ENCODE data around the gene ATP9B.

Gene ATP9B

DNA sequence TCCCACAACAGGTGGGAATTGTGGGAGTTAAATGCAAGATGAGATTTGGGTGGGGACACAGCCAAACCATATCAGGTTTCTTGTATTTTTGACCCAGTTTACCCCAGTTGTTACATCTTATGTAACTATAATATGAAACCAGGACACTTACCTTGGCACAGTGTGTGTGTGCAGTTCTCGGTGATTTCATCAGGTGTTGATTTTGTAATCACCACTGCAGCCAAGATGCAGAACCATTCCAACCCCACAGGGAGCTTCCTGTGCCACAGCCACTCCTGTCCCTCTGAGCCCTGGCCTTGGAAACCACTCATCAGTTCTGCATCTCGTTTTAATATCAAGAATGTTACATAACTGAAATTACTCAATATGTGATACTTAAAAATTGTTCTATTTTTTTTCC is 31.8 kb downstream of the ATP9B start:
- no peaks in the 10 kb centered on the region for H3K9me3 ChIP-seq (ENCODE audit: severe bottlenecking)
- DNase-seq (ENCODE audit: low spot score) (no peak), ATAC-seq (ENCODE audit: low read depth) (no peak)
- H3K27me3 ChIP-seq (ENCODE audit: insufficient read depth, poor library complexity, severe bottlenecking), result no peaks in the 10 kb centered on the region
- H3K27ac ChIP-seq (ENCODE audit: poor library complexity, severe bottlenecking), result no peak overlapping the region
- no peaks in the 10 kb centered on the region for H3K4me1 ChIP-seq (ENCODE audit: insufficient read depth, poor library complexity, severe bottlenecking)
- H3K4me3 ChIP-seq (ENCODE audit: severe bottlenecking), result no peak overlapping the region
- TF ChIP-seq, protein P1, sequence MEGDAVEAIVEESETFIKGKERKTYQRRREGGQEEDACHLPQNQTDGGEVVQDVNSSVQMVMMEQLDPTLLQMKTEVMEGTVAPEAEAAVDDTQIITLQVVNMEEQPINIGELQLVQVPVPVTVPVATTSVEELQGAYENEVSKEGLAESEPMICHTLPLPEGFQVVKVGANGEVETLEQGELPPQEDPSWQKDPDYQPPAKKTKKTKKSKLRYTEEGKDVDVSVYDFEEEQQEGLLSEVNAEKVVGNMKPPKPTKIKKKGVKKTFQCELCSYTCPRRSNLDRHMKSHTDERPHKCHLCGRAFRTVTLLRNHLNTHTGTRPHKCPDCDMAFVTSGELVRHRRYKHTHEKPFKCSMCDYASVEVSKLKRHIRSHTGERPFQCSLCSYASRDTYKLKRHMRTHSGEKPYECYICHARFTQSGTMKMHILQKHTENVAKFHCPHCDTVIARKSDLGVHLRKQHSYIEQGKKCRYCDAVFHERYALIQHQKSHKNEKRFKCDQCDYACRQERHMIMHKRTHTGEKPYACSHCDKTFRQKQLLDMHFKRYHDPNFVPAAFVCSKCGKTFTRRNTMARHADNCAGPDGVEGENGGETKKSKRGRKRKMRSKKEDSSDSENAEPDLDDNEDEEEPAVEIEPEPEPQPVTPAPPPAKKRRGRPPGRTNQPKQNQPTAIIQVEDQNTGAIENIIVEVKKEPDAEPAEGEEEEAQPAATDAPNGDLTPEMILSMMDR (IDR thresholded peaks at IDR 0.05; ENCODE audit: poor library complexity, severe bottlenecking), result no peak
- H3K36me3 ChIP-seq (ENCODE audit: low read depth), result 0 out of 2 replicates have a peak, but pooled peaks cover 2% of the 10 kb centered on the region

GRCh38 chr18:79102886-79103285 is 33.7 kb downstream of the ATP9B start:
- Histone ChIP-seq H3K27ac (ENCODE audit: poor library complexity, severe bottlenecking) (no peak overlapping the region), H3K9me3 (ENCODE audit: severe bottlenecking) (no peaks in the 10 kb centered on the region), H3K4me1 (ENCODE audit: insufficient read depth, poor library complexity, severe bottlenecking) (no peaks in the 10 kb centered on the region), H3K36me3 (ENCODE audit: low read depth) (0 out of 2 replicates have a peak, but pooled peaks cover 2% of the 10 kb centered on the region), H3K27me3 (ENCODE audit: insufficient read depth, poor library complexity, severe bottlenecking) (no peaks in the 10 kb centered on the region), H3K4me3 (ENCODE audit: severe bottlenecking) (no peak overlapping the region)
- TF ChIP-seq, protein P1 (IDR thresholded peaks at IDR 0.05; ENCODE audit: poor library complexity, severe bottlenecking), result no peak
- DNase-seq (ENCODE audit: low spot score), result no peak
- no peak for ATAC-seq (ENCODE audit: low read depth)

- H3K4me3 ChIP-seq (ENCODE audit: severe bottlenecking), result no peak overlapping the region
- H3K4me1 ChIP-seq (ENCODE audit: insufficient read depth, poor library complexity, severe bottlenecking), result no peaks in the 10 kb centered on the region
- H3K27ac ChIP-seq (ENCODE audit: poor library complexity, severe bottlenecking), result no peak overlapping the region
- no peak for ATAC-seq (ENCODE audit: low read depth)
- TF ChIP-seq, protein P1 (IDR thresholded peaks at IDR 0.05; ENCODE audit: poor library complexity, severe bottlenecking), result no peak
- H3K36me3 ChIP-seq (ENCODE audit: low read depth), result no peaks in the 10 kb centered on the region
- H3K9me3 ChIP-seq (ENCODE audit: severe bottlenecking), result no peaks in the 10 kb centered on the region
- no peaks in the 10 kb centered on the region for H3K27me3 ChIP-seq (ENCODE audit: insufficient read depth, poor library complexity, severe bottlenecking)
- DNase-seq (ENCODE audit: low spot score), result no peak
Observed at GRCh38 chr18:79104137-79104536, 34.9 kb downstream of the ATP9B start.

DNA sequence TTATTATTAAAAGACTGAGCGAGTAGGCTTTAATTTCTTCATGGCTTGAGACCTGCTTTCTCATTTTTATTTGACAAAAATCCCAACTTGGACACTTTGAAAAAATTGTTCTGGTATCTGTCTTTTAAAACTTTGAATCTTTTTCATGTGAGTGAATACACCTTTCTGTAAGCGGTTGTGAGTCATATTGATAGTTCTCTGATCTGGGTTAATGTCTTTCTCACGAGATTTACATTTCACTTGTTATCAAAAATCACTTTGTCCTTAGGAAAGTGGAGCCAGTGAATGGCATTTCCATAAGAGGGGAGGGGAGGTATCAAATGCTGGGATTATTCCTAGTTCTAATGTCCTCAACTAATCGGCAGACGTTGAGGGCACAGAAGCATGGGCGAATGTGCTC is 36.3 kb downstream of the ATP9B start:
- no peak for DNase-seq (ENCODE audit: low spot score)
- no peaks in the 10 kb centered on the region for H3K27me3 ChIP-seq (ENCODE audit: insufficient read depth, poor library complexity, severe bottlenecking)
- no peaks in the 10 kb centered on the region for H3K9me3 ChIP-seq (ENCODE audit: severe bottlenecking)
- H3K4me1 ChIP-seq (ENCODE audit: insufficient read depth, poor library complexity, severe bottlenecking), result no peaks in the 10 kb centered on the region
- TF ChIP-seq, protein P1 (IDR thresholded peaks at IDR 0.05; ENCODE audit: poor library complexity, severe bottlenecking), result no peak
- no peak overlapping the region for H3K4me3 ChIP-seq (ENCODE audit: severe bottlenecking)
- no peak overlapping the region for H3K27ac ChIP-seq (ENCODE audit: poor library complexity, severe bottlenecking)
- ATAC-seq (ENCODE audit: low read depth), result no peak
- H3K36me3 ChIP-seq (ENCODE audit: low read depth), result no peaks in the 10 kb centered on the region

GRCh38 chr18:79106084-79106483 is 36.9 kb downstream of the ATP9B start:
- Histone ChIP-seq H3K9me3 (ENCODE audit: severe bottlenecking) (no peaks in the 10 kb centered on the region), H3K4me1 (ENCODE audit: insufficient read depth, poor library complexity, severe bottlenecking) (no peaks in the 10 kb centered on the region), H3K27ac (ENCODE audit: poor library complexity, severe bottlenecking) (no peak overlapping the region), H3K4me3 (ENCODE audit: severe bottlenecking) (no peak overlapping the region), H3K36me3 (ENCODE audit: low read depth) (no peaks in the 10 kb centered on the region), H3K27me3 (ENCODE audit: insufficient read depth, poor library complexity, severe bottlenecking) (no peaks in the 10 kb centered on the region)
- TF ChIP-seq, protein P1 (IDR thresholded peaks at IDR 0.05; ENCODE audit: poor library complexity, severe bottlenecking), result no peak
- DNase-seq (ENCODE audit: low spot score) (no peak), ATAC-seq (ENCODE audit: low read depth) (no peak)
